Right cardiac atrium (tissue), 5 donors: ENCODE data around the gene CCT6A. TPM values are rescaled to one million over a fixed set of nuclear protein-coding genes. Genes with fewer than 3 reads are reported as not detected.
"Not testable (repeated sequence)": the region's sequence is repeated elsewhere in the genome, so short reads cannot be mapped to it uniquely, and the experiment has no call there.

ENCODE experiments used
- ATAC-seq, 2 donors: fragments of 200-7000 bp; cut with Tn5 transposase; one replicate each; pipeline versions ENCODE4 v1.8.0 to v1.9.1; 2020; ENCODE audit warnings: moderate library complexity in 2 of 2, mild to moderate bottlenecking in 1 of 2
- DNase-seq, 3 donors: peaks; one replicate each; pipeline ENCODE4 v3.0.0-alpha.2; 2020
- H3K27ac ChIP-seq: one replicate; pipeline ENCODE4 v1.5.1; 2013; ENCODE audit warnings: mild to moderate bottlenecking, low read length, control low read depth, moderate library complexity
- H3K27me3 ChIP-seq: one replicate; pipeline ENCODE4 v1.6.1; 2013; ENCODE audit not compliant: control insufficient read depth, insufficient read depth
- H3K4me1 ChIP-seq: one replicate; pipeline ENCODE4 v1.6.1; 2013; ENCODE audit warnings: low read length; ENCODE audit not compliant: control insufficient read depth, insufficient read depth
- H3K4me3 ChIP-seq: one replicate; pipeline ENCODE4 v1.5.1; 2013; ENCODE audit warnings: low read length, control low read depth
- H3K9me3 ChIP-seq: one replicate; pipeline ENCODE4 v1.6.1; 2013; ENCODE audit warnings: low read length; ENCODE audit not compliant: control insufficient read depth
- WGBS: extraction: QIAGEN DNeasy Blood & Tissue Kit; methylation state at CpG from one replicate; pipeline ENCODE4 v1.1.7; 2013; 5-methylcytosine and 5-hydroxymethylcytosine counted together
- intact Hi-C, 4 donors: fragments of 100-400 bp; cut with DNase I; formaldehyde crosslinking; loops; one replicate each; pipeline versions ENCODE4 v1.11.0 to v1.14.0; 2022 to 2023
- long read RNA-seq, 4 donors: library from polyadenylated mRNA; unstranded; transcript quantifications; one replicate each; pipeline ENCODE4 v2.0.0, GENCODE V29; 2020 to 2021
- polyA plus RNA-seq: library from polyadenylated mRNA; stranded (reverse); fragments of 200-250 nt; gene quantifications from one replicate; pipeline ENCODE4 v1.2.3, GENCODE V29; 2013
- total RNA-seq, 4 donors: library from RNA; stranded (reverse); fragmentation: NEBNext Ultra II Directional; extraction: Animal tissue kit (Norgen Biotek cat#: 25700); gene quantifications; one replicate each; pipeline ENCODE4 v1.2.1, GENCODE V29; 2021
- donor health status: healthy with polysubstance abuse.
- donor health status: DM: no; HTN: yes; CAD: no.
- donor health status: DM: no; HTN: no; CAD: no.
- donor health status: DM: no; HTN: yes; CAD: no; lungs with severe emphysema.
- donor health status: DM: yes; HTN: yes; CAD: no.

CCT6A gene
- total RNA-seq (10 to 100 TPM; 58.5 to 72.6 (median 69.5) TPM), polyA plus RNA-seq (79.0 TPM)
- long read RNA-seq, donor 1, transcript CCT6A-201 (14 exons, 2,719 nt) = major isoform, 336 of 357 reads
- long read RNA-seq, donor 1, partial matches to known transcripts = 12 of 357 reads
- long read RNA-seq, donor 1, other reads (novel, unspliced or antisense) = 6 of 357 reads
- long read RNA-seq, donor 2, transcript CCT6A-201 (14 exons, 2,719 nt) = major isoform, 99 of 103 reads
- long read RNA-seq, donor 2, partial matches to known transcripts = 0 of 103 reads
- long read RNA-seq, donor 2, other reads (novel, unspliced or antisense) = 0 of 103 reads
- long read RNA-seq, donor 3, transcript CCT6A-201 (14 exons, 2,719 nt) = major isoform, 475 of 525 reads
- long read RNA-seq, donor 3, partial matches to known transcripts = 21 of 525 reads
- long read RNA-seq, donor 3, other reads (novel, unspliced or antisense) = 24 of 525 reads
- long read RNA-seq, donor 4, transcript CCT6A-201 (14 exons, 2,719 nt) = major isoform, 104 of 110 reads
- long read RNA-seq, donor 4, partial matches to known transcripts = 3 of 110 reads
- long read RNA-seq, donor 4, other reads (novel, unspliced or antisense) = 2 of 110 reads

- Histone ChIP-seq H3K27ac (peak within 1 kb of the TSS; percentile 89), H3K4me3 (peak within 1 kb of the TSS; percentile 74), H3K4me1 (peaks cover 4% of the 10 kb centered on the region), H3K27me3 (no peaks in the 10 kb centered on the region), H3K9me3 (no peaks in the 10 kb centered on the region)
- ATAC-seq = peak; percentile 99
- peak; percentile 98 to 99 (median 99) for DNase-seq
- under 1% methylated on average over 97 of the region's 97 CpGs for WGBS
- intact Hi-C loops = no loop called here
Observed at GRCh38 chr7:56051339-56052191, at the start of gene CCT6A, which contains the start of gene PSPH. Gene CCT6A, plus strand, starts transcription at chr7:56051765. Its CDS starts 84 bp downstream, at chr7:56051849. Gene PSPH, minus strand, starts transcription at chr7:56051444. Its CDS starts 30,232 bp downstream, at chr7:56021212.

GRCh38 chr7:56003749-56004148 lies 47.8 kb upstream of the CCT6A start:
- Histone ChIP-seq H3K27ac (no peak overlapping the region), H3K9me3 (no peaks in the 10 kb centered on the region), H3K27me3 (no peaks in the 10 kb centered on the region), H3K4me3 (no peak overlapping the region), H3K4me1 (no peaks in the 10 kb centered on the region)
- ATAC-seq (no peak), DNase-seq (no peak)
- 84% methylated on average over 4 of the region's 4 CpGs for WGBS
- intact Hi-C loops = loop anchor here in 1 of 4 donors (10.0 kb wide), 1 partner anchor 71 kb away; no protein-coding TSS in a partner anchor

- 88% methylated on average over 4 of the region's 4 CpGs for WGBS
- DNase-seq (no peak), ATAC-seq (no peak)
- H3K27me3 ChIP-seq = no peaks in the 10 kb centered on the region
- H3K4me3 ChIP-seq = no peak overlapping the region
- no peak overlapping the region for H3K27ac ChIP-seq
- intact Hi-C loops = loop anchor here in 3 of 4 donors (5.0 to 10.0 kb wide), 3 partner anchors 65 to 70 kb away; no protein-coding TSS in a partner anchor
- H3K4me1 ChIP-seq = no peaks in the 10 kb centered on the region
- no peaks in the 10 kb centered on the region for H3K9me3 ChIP-seq
Observed at GRCh38 chr7:56007167-56007652, 44.4 kb upstream of the CCT6A start.

- H3K9me3 ChIP-seq = no peaks in the 10 kb centered on the region
- H3K4me1 ChIP-seq = no peaks in the 10 kb centered on the region
- no peaks in the 10 kb centered on the region for H3K27me3 ChIP-seq
- DNase-seq (no peak), ATAC-seq (no peak)
- H3K27ac ChIP-seq = no peak overlapping the region
- 63% methylated on average over 9 of the region's 9 CpGs for WGBS
- no peak overlapping the region for H3K4me3 ChIP-seq
- intact Hi-C loops = loop anchor here in 3 of 4 donors (5.0 to 10.0 kb wide), 3 partner anchors 64 to 69 kb away; no protein-coding TSS in a partner anchor
Observed at GRCh38 chr7:56007891-56008290, 43.7 kb upstream of the CCT6A start.

GRCh38 chr7:56009695-56010094 lies 41.9 kb upstream of the CCT6A start:
- DNase-seq = no peak
- ATAC-seq = peak; percentile 44 to 56
- Histone ChIP-seq H3K4me3 (no peak overlapping the region), H3K27ac (no peak overlapping the region), H3K27me3 (no peaks in the 10 kb centered on the region), H3K4me1 (no peaks in the 10 kb centered on the region), H3K9me3 (no peaks in the 10 kb centered on the region)
- intact Hi-C loops = loop anchor here in 3 of 4 donors (5.0 to 10.0 kb wide), 3 partner anchors 63 to 68 kb away; no protein-coding TSS in a partner anchor
- whole genome bisulfite sequencing = 68% methylated on average over 7 of the region's 7 CpGs

GRCh38 chr7:56017015-56017414 lies 34.5 kb upstream of the CCT6A start:
- H3K4me1 ChIP-seq, H3K4me3 ChIP-seq, H3K27me3 ChIP-seq, intact Hi-C loops, H3K27ac ChIP-seq, ATAC-seq, DNase-seq, H3K9me3 ChIP-seq: not testable (repeated sequence)
- 93% methylated on average over 3 of the region's 3 CpGs for WGBS

- H3K9me3 ChIP-seq = no peaks in the 10 kb centered on the region
- no peaks in the 10 kb centered on the region for H3K4me1 ChIP-seq
- intact Hi-C loops = no loop called here
- 76% methylated on average over 9 of the region's 9 CpGs for WGBS
- no peaks in the 10 kb centered on the region for H3K27me3 ChIP-seq
- H3K27ac ChIP-seq = no peak overlapping the region
- no peak overlapping the region for H3K4me3 ChIP-seq
- DNase-seq (no peak), ATAC-seq (no peak)
Observed at GRCh38 chr7:56019501-56019900, 32.1 kb upstream of the CCT6A start.

GRCh38 chr7:56023500-56023899 lies 28.1 kb upstream of the CCT6A start:
- no peak overlapping the region for H3K4me3 ChIP-seq
- DNase-seq (no peak), ATAC-seq (no peak)
- H3K27me3 ChIP-seq = no peaks in the 10 kb centered on the region
- no peak overlapping the region for H3K27ac ChIP-seq
- intact Hi-C loops = no loop called here
- H3K9me3 ChIP-seq = no peaks in the 10 kb centered on the region
- no peaks in the 10 kb centered on the region for H3K4me1 ChIP-seq

GRCh38 chr7:56026538-56026937 lies 25.0 kb upstream of the CCT6A start:
- Histone ChIP-seq H3K27me3 (no peaks in the 10 kb centered on the region), H3K27ac (no peak overlapping the region), H3K4me1 (no peaks in the 10 kb centered on the region), H3K4me3 (no peak overlapping the region), H3K9me3 (no peaks in the 10 kb centered on the region)
- ATAC-seq (no peak), DNase-seq (no peak)
- 99% methylated on average over 2 of the region's 2 CpGs for WGBS
- intact Hi-C loops = no loop called here

GRCh38 chr7:56028942-56029630 lies 22.5 kb upstream of the CCT6A start:
- DNase-seq (no peak), ATAC-seq (no peak)
- H3K4me3 ChIP-seq = no peak overlapping the region
- H3K27me3 ChIP-seq = no peaks in the 10 kb centered on the region
- WGBS = 95% methylated on average over 9 of the region's 9 CpGs
- no peaks in the 10 kb centered on the region for H3K9me3 ChIP-seq
- intact Hi-C loops = no loop called here
- no peak overlapping the region for H3K27ac ChIP-seq
- H3K4me1 ChIP-seq = no peaks in the 10 kb centered on the region
